HL-60 (cell line): Measurements from ENCODE around the gene TYK2.

Source experiments
- GABPA ChIP-seq: IDR thresholded peaks from 2 replicates; pipeline ENCODE4 v1.6.1; 2012; ENCODE audit warnings: low read depth
- POLR2AphosphoS5 ChIP-seq: IDR thresholded peaks from 2 replicates; pipeline ENCODE4 v1.6.1; 2012; ENCODE audit warnings: low read depth
- REST ChIP-seq: IDR thresholded peaks from 2 replicates; pipeline ENCODE4 v1.6.1; 2012; ENCODE audit warnings: low read depth; ENCODE audit not compliant: insufficient replicate concordance
- SPI1 ChIP-seq: IDR thresholded peaks from 2 replicates; pipeline ENCODE4 v1.6.1; 2012; ENCODE audit warnings: low read depth, mild to moderate bottlenecking, borderline replicate concordance
- TF ChIP-seq, protein P1 (sequence below): IDR thresholded peaks from one replicate; pipeline ENCODE4 v1.5.1; 2011; ENCODE audit warnings: low read length, control low read depth, inconsistent platforms; ENCODE audit not compliant: insufficient read depth

GRCh38 chr19:10395003-10395402 is 14.6 kb upstream of the TYK2 start:
- TF ChIP-seq GABPA (no peak), POLR2AphosphoS5 (no peak), REST (no peak), SPI1 (no peak)
- TF ChIP-seq, protein P1, sequence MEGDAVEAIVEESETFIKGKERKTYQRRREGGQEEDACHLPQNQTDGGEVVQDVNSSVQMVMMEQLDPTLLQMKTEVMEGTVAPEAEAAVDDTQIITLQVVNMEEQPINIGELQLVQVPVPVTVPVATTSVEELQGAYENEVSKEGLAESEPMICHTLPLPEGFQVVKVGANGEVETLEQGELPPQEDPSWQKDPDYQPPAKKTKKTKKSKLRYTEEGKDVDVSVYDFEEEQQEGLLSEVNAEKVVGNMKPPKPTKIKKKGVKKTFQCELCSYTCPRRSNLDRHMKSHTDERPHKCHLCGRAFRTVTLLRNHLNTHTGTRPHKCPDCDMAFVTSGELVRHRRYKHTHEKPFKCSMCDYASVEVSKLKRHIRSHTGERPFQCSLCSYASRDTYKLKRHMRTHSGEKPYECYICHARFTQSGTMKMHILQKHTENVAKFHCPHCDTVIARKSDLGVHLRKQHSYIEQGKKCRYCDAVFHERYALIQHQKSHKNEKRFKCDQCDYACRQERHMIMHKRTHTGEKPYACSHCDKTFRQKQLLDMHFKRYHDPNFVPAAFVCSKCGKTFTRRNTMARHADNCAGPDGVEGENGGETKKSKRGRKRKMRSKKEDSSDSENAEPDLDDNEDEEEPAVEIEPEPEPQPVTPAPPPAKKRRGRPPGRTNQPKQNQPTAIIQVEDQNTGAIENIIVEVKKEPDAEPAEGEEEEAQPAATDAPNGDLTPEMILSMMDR = no peak
